Smooth muscle cell (in vitro differentiated cells): ENCODE measurements around the gene GZMH. TPM values are rescaled to one million over a fixed set of nuclear protein-coding genes. Genes with fewer than 3 reads are reported as not detected.
"Not testable (repeated sequence)": the region's sequence is repeated elsewhere in the genome, so short reads cannot be mapped to it uniquely, and the experiment has no call there.

Experiments
- DNase-seq: peaks from one replicate; lab custom pipeline; 2025; ENCODE audit not compliant: unreplicated experiment; lab: John Stamatoyannopoulos, UW
- H2AFZ ChIP-seq: fragments of 200-600 bp; sonication (generic); 2 replicates; pipeline ENCODE4 v1.6.0; 2016; ENCODE audit warnings: antibody characterized with exemption, low read depth, mild to moderate bottlenecking
- H3F3A ChIP-seq: fragments of 200-600 bp; sonication (generic); 2 replicates; pipeline ENCODE4 v1.6.0; 2017; ENCODE audit warnings: antibody characterized with exemption, low read depth
- H3K27ac ChIP-seq: fragments of 200-600 bp; sonication (generic); 2 replicates; pipeline ENCODE4 v1.5.1; 2016; ENCODE audit warnings: low read depth, mild to moderate bottlenecking
- H3K27me3 ChIP-seq: fragments of 200-600 bp; sonication (generic); 2 replicates; pipeline ENCODE4 v1.6.1; 2016; ENCODE audit warnings: low read depth, mild to moderate bottlenecking
- H3K36me3 ChIP-seq: fragments of 200-600 bp; sonication (generic); 2 replicates; pipeline ENCODE4 v1.5.1; 2016; ENCODE audit warnings: low read depth
- H3K4me1 ChIP-seq: fragments of 200-600 bp; sonication (generic); 2 replicates; pipeline ENCODE4 v1.5.1; 2016; ENCODE audit warnings: low read depth
- H3K4me2 ChIP-seq: fragments of 200-600 bp; sonication (generic); 2 replicates; pipeline ENCODE4 v1.6.0; 2016; ENCODE audit warnings: mild to moderate bottlenecking
- H3K4me3 ChIP-seq: fragments of 200-600 bp; sonication (generic); 2 replicates; pipeline ENCODE4 v1.5.1; 2016; ENCODE audit warnings: mild to moderate bottlenecking
- H3K79me2 ChIP-seq: fragments of 200-600 bp; sonication (generic); 2 replicates; pipeline ENCODE4 v1.6.0; 2016; ENCODE audit warnings: low read depth, mild to moderate bottlenecking
- H3K9ac ChIP-seq: fragments of 200-600 bp; sonication (generic); 2 replicates; pipeline ENCODE4 v1.6.0; 2016; ENCODE audit warnings: low read depth
- H3K9me3 ChIP-seq: fragments of 200-600 bp; sonication (generic); replicated peaks from 2 replicates; pipeline ENCODE4 v1.5.1; 2016; ENCODE audit warnings: low read depth
- H4K20me1 ChIP-seq: fragments of 200-600 bp; sonication (generic); 2 replicates; pipeline ENCODE4 v1.6.0; 2016; ENCODE audit warnings: low read depth
- CTCF ChIP-seq: fragments of 200-600 bp; sonication (generic); IDR thresholded peaks from 2 replicates; pipeline ENCODE4 v1.5.1; 2017; ENCODE audit warnings: borderline replicate concordance, mild to moderate bottlenecking, antibody characterized with exemption; ENCODE audit not compliant: insufficient read depth, poor library complexity, severe bottlenecking
- WGBS: methylation state at CpG from one replicate; pipeline ENCODE4 v1.1.7; 2016; ENCODE audit warnings: low lambda C conversion rate; 5-methylcytosine and 5-hydroxymethylcytosine counted together
- polyA plus RNA-seq: library from polyadenylated mRNA; unstranded; fragments of >200 nt; fragmentation: Nextera tagmentation; extraction: Ambion mirVana; gene quantifications from 2 replicates; pipeline ENCODE4 v1.2.1, GENCODE V29; 2016
- total RNA-seq: library from RNA; depleted of rRNA; stranded (reverse); fragments of >200 nt; gene quantifications from 2 replicates; pipeline ENCODE4 v1.2.3, GENCODE V29; 2014

The GZMH gene
- total RNA-seq (not detected in 2 replicates), polyA plus RNA-seq (not detected in 2 replicates)

- Histone ChIP-seq H3K27me3 (no peaks in the 10 kb centered on the region), H3F3A (no peaks in the 10 kb centered on the region), H2AFZ (no peak within 1 kb of the TSS), H3K27ac (no peak within 1 kb of the TSS), H3K4me1 (no peaks in the 10 kb centered on the region), H3K4me2 (no peak within 1 kb of the TSS), H4K20me1 (no peaks in the 10 kb centered on the region), H3K9me3 (no peaks in the 10 kb centered on the region), H3K79me2 (no peaks in the 10 kb centered on the region), H3K4me3 (no peak within 1 kb of the TSS), H3K36me3 (no peaks in the 10 kb centered on the region), H3K9ac (no peak within 1 kb of the TSS)
- 82% methylated on average over 2 of the region's 2 CpGs for WGBS
- DNase-seq = no peak
- TF ChIP-seq CTCF = no peak
These were observed at the start of gene GZMH for GRCh38 chr14:24609655-24610344. TSS of gene GZMH (minus strand) at chr14:24609685. CDS start at chr14:24609613, 72 bp downstream.

GRCh38 chr14:24648361-24648760 is 38.9 kb upstream of the GZMH start:
- H3K4me3 ChIP-seq, H3K27ac ChIP-seq, H3F3A ChIP-seq, H3K9me3 ChIP-seq, H3K27me3 ChIP-seq, H3K9ac ChIP-seq, H2AFZ ChIP-seq, H4K20me1 ChIP-seq, H3K36me3 ChIP-seq, H3K4me1 ChIP-seq, H3K79me2 ChIP-seq, H3K4me2 ChIP-seq, DNase-seq: not testable (repeated sequence)
- WGBS = 35% methylated on average over 1 of the region's 1 CpG

GRCh38 chr14:24639905-24640304 is 30.4 kb upstream of the GZMH start:
- DNase-seq = no peak
- Histone ChIP-seq H3K36me3 (no peaks in the 10 kb centered on the region), H3K9me3 (no peaks in the 10 kb centered on the region), H3K4me1 (no peaks in the 10 kb centered on the region), H3K4me2 (no peak overlapping the region), H3K27me3 (no peaks in the 10 kb centered on the region), H3K79me2 (no peaks in the 10 kb centered on the region), H4K20me1 (no peaks in the 10 kb centered on the region), H3K27ac (no peak overlapping the region), H3K9ac (no peak overlapping the region), H2AFZ (no peak overlapping the region), H3K4me3 (no peak overlapping the region), H3F3A (no peaks in the 10 kb centered on the region)
- no peak for TF ChIP-seq CTCF
- 72% methylated on average over 3 of the region's 3 CpGs for WGBS

- Histone ChIP-seq H4K20me1 (no peaks in the 10 kb centered on the region), H3F3A (no peaks in the 10 kb centered on the region), H3K27ac (no peak overlapping the region), H2AFZ (no peak overlapping the region), H3K4me3 (no peak overlapping the region), H3K9ac (no peak overlapping the region), H3K4me2 (no peak overlapping the region), H3K9me3 (no peaks in the 10 kb centered on the region), H3K4me1 (no peaks in the 10 kb centered on the region), H3K36me3 (no peaks in the 10 kb centered on the region), H3K27me3 (no peaks in the 10 kb centered on the region), H3K79me2 (no peaks in the 10 kb centered on the region)
- 88% methylated on average over 3 of the region's 3 CpGs for WGBS
- no peak for TF ChIP-seq CTCF
- no peak for DNase-seq
These were observed 29.8 kb upstream of the GZMH start for GRCh38 chr14:24639270-24639669.
